RWPE2 (cell line): ENCODE measurements around the gene BACE2.

Experiments used
- ATAC-seq: fragments of 200-7000 bp; cut with Tn5 transposase; 3 replicates; pipeline ENCODE4 v1.9.1; 2021; ENCODE audit warnings: low read depth
- DNase-seq: peaks from one replicate; pipeline ENCODE4 v3.0.0-alpha.2; 2020; ENCODE audit warnings: low spot score
- H3K27ac ChIP-seq: fragments of 450-650 bp; 2 replicates; pipeline ENCODE4 v1.5.1; 2017; ENCODE audit warnings: mild to moderate bottlenecking; ENCODE audit not compliant: poor library complexity, severe bottlenecking
- H3K27me3 ChIP-seq: fragments of 250-450 bp; sonication (Bioruptor Pico); 2 replicates; pipeline ENCODE4 v1.5.1; 2021; ENCODE audit warnings: mild to moderate bottlenecking, moderate library complexity; ENCODE audit not compliant: insufficient read depth, poor library complexity, severe bottlenecking
- H3K36me3 ChIP-seq: fragments of 250-450 bp; sonication (Bioruptor Pico); 2 replicates; pipeline ENCODE4 v1.5.1; 2020; ENCODE audit warnings: low read depth, mild to moderate bottlenecking, moderate library complexity
- H3K4me1 ChIP-seq: fragments of 250-450 bp; sonication (Bioruptor Pico); 2 replicates; pipeline ENCODE4 v1.5.1; 2021; ENCODE audit warnings: mild to moderate bottlenecking, moderate library complexity; ENCODE audit not compliant: insufficient read depth, poor library complexity, severe bottlenecking
- H3K4me3 ChIP-seq: fragments of 250-450 bp; sonication (Bioruptor Pico); 2 replicates; pipeline ENCODE4 v1.5.1; 2021; ENCODE audit warnings: mild to moderate bottlenecking, moderate library complexity; ENCODE audit not compliant: severe bottlenecking
- H3K9me3 ChIP-seq: fragments of 250-450 bp; sonication (Bioruptor Pico); 2 replicates; pipeline ENCODE4 v1.5.1; 2021; ENCODE audit warnings: mild to moderate bottlenecking, moderate library complexity; ENCODE audit not compliant: severe bottlenecking
- TF ChIP-seq, protein P1 (sequence below): fragments of 450-650 bp; IDR thresholded peaks from one replicate; pipeline ENCODE4 v1.5.1; 2017; ENCODE audit warnings: mild to moderate bottlenecking, moderate library complexity; ENCODE audit not compliant: poor library complexity, severe bottlenecking

BACE2 gene

DNA sequence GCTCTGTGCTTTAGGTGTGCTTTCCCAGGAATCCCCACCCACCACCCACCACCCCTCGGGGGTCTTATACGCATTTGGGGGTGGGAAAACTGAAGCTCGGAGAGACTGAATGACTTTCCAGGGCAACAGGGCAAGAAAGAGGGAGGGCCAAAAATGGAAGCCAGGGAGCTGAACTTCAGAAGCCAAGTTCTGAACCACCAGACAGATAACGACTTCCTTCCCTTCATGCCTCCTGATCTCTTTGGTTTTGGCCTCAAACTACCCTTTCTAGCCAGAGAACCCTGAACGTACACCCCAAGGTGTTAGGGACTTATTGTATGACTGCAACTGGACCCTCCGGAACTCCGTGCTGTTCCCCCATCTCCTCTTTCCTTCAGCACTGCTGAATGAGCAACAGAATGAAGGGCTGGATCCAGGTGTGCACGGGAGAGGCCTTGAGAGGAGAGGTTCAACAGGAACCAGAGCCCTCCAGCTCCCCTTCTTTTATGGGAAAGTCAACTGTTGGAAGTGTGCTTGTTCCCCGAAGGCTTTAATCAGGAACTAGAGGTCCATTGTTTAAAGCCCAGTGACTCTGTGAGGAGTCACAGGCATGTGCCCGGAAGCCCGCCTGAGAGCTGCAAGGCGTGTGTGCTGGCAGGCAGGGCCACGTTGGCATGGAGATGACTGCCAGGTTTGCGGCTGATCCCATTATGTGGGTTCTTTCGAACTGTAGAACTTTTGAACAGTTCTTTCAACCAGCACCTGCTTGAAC is 3.1 kb downstream of the BACE2 start:
- peaks cover 23% of the 10 kb centered on the region for H3K4me1 ChIP-seq
- H3K4me3 ChIP-seq, result no peak overlapping the region
- peaks cover 6% of the 10 kb centered on the region; the same call in 1 of the 2 replicates for H3K36me3 ChIP-seq
- H3K9me3 ChIP-seq, result no peaks in the 10 kb centered on the region
- TF ChIP-seq, protein P1, sequence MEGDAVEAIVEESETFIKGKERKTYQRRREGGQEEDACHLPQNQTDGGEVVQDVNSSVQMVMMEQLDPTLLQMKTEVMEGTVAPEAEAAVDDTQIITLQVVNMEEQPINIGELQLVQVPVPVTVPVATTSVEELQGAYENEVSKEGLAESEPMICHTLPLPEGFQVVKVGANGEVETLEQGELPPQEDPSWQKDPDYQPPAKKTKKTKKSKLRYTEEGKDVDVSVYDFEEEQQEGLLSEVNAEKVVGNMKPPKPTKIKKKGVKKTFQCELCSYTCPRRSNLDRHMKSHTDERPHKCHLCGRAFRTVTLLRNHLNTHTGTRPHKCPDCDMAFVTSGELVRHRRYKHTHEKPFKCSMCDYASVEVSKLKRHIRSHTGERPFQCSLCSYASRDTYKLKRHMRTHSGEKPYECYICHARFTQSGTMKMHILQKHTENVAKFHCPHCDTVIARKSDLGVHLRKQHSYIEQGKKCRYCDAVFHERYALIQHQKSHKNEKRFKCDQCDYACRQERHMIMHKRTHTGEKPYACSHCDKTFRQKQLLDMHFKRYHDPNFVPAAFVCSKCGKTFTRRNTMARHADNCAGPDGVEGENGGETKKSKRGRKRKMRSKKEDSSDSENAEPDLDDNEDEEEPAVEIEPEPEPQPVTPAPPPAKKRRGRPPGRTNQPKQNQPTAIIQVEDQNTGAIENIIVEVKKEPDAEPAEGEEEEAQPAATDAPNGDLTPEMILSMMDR, result no peak
- no peaks in the 10 kb centered on the region for H3K27me3 ChIP-seq
- peak overlapping the region; percentile 57 for H3K27ac ChIP-seq
- ATAC-seq (peak; percentile 65), DNase-seq (no peak)

DNA sequence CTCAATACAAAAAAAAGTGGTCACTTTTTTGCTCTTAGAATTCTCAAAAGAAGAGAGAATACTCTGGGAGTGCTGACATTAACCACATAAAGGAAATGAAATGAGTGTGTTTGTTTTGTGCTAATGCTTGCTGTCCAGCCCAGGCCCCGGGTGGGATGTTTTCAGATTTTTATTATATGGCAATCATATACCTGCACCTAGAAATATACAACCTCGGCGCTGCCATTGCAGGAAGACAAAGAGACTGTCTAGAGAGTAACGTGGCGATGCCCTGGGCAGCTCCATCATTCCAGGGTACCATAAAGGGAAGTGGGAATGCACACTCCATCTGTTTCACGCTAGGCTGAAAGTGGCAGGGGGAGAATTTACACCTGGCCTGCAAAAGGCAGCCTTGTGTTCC is 7.1 kb downstream of the BACE2 start:
- Histone ChIP-seq H3K9me3 (no peaks in the 10 kb centered on the region), H3K36me3 (peaks cover 6% of the 10 kb centered on the region; the same call in 1 of the 2 replicates), H3K4me3 (no peak overlapping the region), H3K27ac (no peak overlapping the region), H3K27me3 (no peaks in the 10 kb centered on the region), H3K4me1 (peaks cover 15% of the 10 kb centered on the region)
- TF ChIP-seq, protein P1, result no peak
- ATAC-seq (no peak), DNase-seq (no peak)

DNA sequence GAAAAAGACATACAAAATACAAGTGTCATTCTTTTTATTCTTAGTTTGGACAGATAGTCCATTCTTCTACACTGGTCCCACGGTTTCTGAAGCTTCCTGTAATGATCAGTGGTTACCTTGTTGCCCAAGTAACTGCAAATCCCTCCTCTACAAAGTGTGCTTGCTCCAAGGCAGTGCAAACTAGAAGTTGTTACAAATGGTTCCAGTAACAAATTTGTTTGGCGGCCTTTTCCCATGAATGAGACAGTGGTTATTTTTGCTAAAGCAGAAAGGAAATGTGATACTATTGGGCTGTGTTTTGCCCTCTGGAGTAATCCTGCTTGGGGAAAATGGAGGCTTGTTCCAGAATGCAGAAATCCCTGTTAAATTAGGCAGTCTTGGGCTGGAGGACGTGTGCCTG is 8.9 kb downstream of the BACE2 start:
- H3K4me1 ChIP-seq, result no peaks in the 10 kb centered on the region

DNA sequence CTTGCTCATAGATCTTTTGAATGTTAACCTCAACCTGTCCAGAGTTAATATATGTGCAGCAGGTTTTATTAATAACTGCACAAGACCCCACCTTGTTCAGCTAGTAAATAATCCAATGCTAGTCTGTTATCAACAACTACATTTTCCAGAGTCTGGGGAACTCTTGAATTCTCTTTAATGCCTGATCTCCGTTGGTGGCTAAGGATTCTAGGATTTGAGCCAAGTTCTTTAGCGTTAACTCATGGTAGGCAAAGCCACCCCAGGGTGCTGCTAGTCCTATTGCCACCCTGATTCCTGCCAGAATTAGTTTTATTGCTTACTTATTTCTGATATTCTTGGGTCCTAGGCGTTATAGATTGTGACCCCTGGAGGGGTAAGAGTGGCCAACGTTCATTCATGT is 12.8 kb downstream of the BACE2 start:
- no peak for DNase-seq
- ATAC-seq, result no peak
- TF ChIP-seq, protein P1, result no peak

More for the DNA sequence above, 8.9 kb downstream of the BACE2 start:
- Histone ChIP-seq H3K27me3 (no peaks in the 10 kb centered on the region), H3K9me3 (no peaks in the 10 kb centered on the region), H3K27ac (no peak overlapping the region), H3K4me3 (no peak overlapping the region), H3K36me3 (peaks cover 3% of the 10 kb centered on the region; the same call in 1 of the 2 replicates)
- TF ChIP-seq, protein P1, result no peak
- ATAC-seq (no peak), DNase-seq (no peak)

DNA sequence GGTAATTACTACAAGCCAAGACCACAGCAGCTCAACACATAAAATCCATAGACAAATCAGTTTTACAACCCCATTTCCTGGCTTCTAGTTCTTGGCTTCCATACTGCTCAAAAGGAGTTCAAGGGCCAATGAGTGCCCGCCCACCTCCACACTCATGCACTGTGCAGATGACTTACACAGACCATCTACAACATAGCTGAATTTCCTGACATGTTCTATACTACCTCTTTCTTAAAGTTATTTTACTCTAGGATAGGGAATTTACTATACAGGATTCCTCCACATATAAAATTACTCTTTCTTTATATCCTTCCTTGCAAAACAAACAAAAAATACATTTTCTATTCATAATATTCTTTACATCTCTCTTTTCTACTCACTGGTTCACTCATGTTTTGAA is 14.6 kb downstream of the BACE2 start:
- DNase-seq, result no peak
- no peak overlapping the region for H3K4me3 ChIP-seq
- H3K27me3 ChIP-seq, result no peaks in the 10 kb centered on the region
- TF ChIP-seq, protein P1, result no peak
- no peaks in the 10 kb centered on the region for H3K4me1 ChIP-seq
- H3K36me3 ChIP-seq, result no peaks in the 10 kb centered on the region
- ATAC-seq, result no peak
- no peaks in the 10 kb centered on the region for H3K9me3 ChIP-seq
- no peak overlapping the region for H3K27ac ChIP-seq

More for the DNA sequence above, 12.8 kb downstream of the BACE2 start:
- H3K36me3 ChIP-seq, result no peaks in the 10 kb centered on the region
- no peak overlapping the region for H3K4me3 ChIP-seq
- no peaks in the 10 kb centered on the region for H3K4me1 ChIP-seq
- no peak overlapping the region for H3K27ac ChIP-seq
- no peaks in the 10 kb centered on the region for H3K9me3 ChIP-seq
- H3K27me3 ChIP-seq, result no peaks in the 10 kb centered on the region
